EL (cell line): ENCODE measurements around the gene MSI2.

ENCODE experiments used
- DNase-seq: peaks from one replicate; pipeline ENCODE4 v3.0.0-alpha.2; 2016

Gene MSI2

DNA sequence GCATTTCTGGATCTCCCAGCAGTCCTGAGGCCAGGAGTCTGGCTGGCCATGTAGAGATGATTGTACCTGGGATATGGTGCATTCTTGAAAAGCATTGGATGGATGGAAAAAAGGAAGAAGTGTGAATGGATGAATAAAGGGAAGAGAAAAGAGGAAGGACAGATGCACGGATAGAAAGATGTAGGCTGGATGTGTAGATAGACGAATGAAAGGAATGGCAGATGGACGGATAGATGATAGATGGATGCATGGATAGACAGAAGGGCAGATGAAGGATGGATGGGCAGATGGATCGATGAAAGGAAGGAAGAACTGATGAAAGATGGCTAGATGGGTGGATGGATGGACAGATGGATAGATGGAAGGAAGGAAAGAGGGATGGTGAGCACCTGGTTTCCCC, 210.9 kb downstream of the MSI2 start:
- no peak for DNase-seq

DNA sequence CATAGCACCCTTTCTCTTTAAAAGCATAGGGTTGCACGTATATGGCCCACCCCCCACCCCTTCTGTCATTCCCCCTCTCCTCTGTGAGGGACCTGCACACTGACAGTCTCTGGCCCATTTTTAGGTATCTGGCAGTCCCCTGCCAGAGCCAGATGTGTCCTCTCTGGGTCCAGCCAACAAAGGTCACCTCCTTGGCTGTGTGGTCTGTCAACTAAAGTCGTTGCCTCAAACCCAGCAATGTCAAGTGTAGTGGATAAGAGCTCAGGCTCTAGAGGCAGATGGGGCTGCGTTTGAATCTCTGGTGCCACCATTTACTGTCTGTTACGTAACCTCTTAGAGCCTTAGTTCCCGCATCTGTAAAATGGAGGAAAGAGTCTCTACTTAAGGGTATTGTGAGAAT, 211.5 kb downstream of the MSI2 start:
- DNase-seq = no peak

DNA sequence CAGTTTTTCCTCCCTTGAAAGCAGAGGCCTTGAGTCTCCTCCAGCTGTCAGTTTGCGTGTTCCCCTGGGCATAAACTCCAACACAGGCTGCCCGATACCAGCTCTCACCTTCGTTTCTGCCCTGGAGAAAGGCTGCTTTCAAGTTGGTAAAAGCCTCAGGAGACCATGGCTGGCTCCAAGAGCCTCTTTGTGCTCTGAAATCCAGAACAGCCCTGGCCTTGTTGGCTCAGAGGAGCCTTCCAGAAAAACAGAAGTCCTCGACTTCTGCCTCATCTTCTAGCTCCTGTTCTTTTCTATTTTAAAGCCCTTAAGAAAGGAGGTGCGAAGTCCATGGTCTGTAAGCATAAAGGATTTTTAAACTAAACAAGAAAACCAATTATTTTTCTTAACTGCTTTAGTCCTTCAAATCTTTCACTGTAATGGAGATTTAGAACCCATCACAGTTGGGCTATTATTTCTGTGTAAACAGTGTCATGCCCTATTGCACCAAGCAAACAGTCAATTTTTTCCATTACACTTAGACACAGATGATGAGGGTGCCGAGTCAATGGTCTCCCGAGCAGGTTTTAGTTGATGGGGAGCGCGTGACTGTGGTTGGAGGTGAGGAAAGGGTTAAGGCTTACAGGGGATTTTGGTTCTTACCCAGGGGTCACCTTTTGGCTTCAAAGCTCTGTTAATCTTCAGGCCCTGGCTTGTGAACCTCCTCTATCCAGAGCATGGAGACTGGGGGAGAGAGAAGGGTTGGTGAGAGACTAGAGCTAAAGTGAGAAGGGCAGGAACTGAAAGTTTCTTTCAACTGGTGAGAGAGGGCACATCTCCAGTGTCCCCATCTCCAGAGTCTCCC, 212.8 kb downstream of the MSI2 start:
- no peak for DNase-seq

DNA sequence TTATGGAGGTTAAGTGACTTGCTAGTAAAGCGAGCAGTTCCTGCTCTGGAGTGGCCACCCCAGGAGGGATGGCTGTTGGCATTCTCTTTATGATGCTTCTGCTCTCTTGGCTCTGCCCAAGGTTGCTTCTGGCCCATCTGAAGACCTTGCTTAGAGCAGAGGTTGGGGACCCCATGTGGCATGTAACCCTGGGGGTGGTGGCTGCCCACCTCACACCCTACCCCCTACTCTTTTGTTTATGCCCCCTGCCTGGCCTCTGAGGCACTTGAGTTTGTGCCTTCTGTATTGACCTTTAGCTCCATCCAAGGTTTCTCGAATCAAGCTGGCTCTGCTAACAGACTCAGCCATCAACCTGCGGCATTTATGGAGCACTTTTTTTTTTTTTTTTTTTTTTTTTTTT, 214.6 kb downstream of the MSI2 start:
- no peak for DNase-seq

DNA sequence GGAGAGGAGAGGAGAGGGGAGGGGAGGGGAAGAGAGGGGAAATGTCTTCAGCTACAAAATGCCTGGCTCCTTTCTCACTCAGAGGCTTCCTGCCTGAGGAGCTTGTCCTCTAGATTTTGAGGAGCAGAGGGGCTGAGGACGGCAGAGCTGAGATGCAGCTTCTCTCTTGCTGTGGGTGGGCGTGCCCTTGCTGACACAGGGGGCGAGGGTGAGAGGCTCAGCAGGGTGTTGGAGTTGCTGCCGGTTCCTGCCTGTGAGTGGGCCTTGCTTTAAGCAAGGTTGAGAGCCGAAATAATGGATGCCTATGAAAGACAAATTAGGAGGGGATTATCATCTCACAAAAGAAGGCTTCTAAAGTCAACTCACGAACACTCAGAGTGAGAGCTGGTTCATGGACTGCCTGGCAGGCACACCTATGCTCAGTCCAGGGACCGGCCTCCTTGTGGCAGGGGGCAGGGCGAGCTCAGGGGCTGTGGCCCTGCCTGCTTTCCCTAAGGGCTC, 215.6 kb downstream of the MSI2 start:
- no peak for DNase-seq

DNA sequence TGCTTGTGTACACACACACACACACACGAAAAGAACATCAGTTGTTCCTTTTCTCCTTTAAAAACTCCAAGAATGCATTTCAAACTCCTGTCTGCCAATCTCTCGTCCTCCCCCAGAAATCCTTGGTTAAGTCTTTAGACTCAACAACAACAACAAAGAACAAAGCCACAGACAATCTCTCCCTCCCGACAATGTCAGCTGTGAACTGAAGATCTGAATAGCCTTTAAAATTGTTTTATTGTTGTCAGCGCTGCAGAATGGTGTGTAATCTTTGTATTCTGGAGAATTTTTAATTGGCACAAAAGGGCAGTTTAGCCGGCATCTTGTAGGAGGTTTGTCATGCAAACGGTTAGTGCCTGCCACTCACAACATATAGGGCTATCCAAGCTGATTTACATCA, 219.5 kb downstream of the MSI2 start:
- no peak for DNase-seq

DNA sequence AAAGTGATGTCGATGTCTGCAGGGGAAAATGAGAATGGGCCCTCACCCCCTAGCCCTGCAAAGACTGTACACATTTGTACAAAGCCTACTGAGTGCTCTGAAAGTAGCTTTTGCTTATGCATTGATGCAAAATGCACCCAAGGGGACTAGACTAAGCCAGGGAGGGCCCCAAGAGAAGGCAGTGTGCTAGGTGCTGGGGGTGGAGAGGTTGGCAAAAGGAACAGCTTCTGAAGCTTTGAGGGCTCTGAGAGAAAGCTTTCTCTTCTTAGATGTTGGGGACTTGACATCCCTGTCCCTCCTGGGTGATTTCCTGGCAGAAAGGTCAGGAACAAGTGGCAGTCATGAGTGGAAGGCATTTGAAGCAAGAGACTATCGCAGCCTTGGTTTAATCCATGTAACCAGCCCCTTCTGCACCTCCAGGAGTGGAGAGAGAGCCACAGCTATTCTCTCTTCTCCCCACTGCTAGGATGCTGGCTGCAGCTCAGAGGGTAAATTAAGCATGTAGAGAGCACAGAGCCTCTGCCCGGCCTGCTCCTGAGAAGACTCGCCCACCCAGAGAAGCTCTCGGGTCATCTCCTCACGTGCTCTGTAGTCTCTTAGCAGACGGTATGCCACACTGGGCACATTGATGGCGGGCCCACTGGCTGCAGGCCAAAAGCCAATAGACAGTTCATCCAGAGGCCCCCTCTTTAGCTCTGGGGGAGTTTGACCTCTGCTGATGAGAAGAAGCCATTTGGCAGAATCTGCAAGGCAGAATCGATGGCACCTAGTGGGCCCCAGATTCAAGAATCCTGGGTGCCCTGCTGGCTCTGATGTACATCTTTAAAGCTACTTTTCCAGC, 221.4 kb downstream of the MSI2 start:
- DNase-seq = no peak

DNA sequence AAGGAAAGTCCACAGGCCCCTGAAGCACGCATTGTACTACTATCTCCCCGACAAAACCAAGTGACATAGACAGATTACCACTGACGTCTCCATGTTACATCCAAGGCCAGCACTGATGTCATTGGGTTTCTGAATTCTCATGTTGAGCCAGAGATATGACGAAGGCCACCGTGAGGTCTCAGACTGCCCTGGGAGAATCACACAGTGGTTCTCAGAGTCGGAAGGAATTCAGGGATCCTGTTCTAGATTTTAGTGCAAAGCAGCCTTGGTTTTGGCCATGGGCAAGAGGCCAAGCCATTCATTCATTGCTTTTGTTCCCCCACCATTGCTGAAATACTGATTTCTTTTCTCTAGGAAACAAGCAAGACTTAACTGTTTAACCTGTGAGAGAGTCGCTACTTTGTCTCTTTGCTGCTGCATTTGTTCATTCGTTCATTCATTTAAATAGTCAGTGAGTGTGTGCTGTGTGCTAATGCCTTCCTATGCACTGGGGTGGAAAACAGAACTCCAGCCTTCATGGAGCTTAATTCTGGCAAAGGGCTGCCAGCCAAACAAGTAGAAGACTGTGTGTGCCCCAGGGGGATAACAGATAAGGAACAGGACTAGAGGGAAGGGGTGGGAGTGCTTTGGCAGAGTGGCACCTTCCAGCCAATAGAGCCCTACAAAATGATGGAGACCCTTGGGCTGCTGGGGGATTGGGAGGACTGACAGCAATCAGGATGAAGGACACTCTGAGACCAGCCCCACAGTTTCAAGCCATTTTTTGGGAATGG, 222.3 kb downstream of the MSI2 start:
- DNase-seq = no peak

DNA sequence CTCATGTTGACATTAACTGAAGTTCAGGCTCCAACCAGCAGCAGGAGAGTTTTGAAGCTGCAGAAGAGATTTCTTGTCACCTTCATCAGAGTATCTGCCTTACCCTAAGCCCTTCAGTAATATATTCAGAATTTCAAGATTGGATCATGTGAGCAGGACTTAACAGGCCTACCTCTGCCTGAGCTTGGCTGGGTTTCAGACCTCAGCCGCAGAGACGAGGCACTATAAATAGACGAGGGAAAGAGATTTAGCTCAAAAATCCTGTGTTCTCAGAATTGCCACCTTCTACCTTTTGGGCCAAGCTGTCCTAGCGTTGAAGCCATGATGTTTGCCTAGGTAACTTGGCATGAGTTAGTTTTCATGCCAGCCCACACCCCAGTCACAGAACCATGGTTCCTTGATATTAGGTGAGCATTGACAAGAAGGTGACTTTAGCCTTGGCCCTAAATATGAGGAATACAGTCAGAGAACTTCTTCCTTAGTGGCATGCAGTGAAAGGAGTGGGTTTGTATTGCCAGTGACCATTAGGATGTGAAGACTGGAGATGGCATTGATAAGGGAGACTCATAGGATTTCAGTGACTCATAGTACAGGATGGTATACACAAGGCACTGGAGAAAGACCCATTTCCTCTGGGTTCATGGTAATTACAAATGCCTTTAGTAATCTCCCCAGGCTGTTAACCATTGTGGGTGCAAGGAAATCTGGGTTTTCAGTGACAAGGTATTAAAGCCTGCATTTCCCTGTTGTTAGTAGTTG, 224.3 kb downstream of the MSI2 start:
- DNase-seq = peak; percentile 89

DNA sequence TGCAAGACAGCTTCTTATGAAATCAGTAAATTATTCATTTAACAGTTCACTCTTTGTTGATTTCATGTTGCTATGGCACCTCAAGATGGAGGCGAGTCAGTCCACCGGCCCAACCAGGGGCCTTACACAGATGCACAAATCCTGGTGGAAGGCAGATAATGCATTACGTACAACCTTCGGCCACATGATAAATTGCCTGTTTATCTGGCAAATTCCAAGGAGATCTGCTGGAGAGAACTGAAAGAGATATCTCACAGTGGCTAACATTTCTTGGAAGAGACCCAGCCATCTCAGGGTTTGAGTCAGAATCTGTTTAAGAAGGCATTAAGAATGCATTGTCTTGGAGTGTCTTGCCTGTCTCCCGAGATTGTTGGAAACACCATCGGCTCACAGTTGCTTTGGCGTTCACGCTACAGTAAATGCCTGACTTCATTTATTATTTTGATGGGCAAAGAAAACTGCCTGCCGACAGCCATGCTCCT, 225.6 kb downstream of the MSI2 start:
- DNase-seq = peak; percentile 98

DNA sequence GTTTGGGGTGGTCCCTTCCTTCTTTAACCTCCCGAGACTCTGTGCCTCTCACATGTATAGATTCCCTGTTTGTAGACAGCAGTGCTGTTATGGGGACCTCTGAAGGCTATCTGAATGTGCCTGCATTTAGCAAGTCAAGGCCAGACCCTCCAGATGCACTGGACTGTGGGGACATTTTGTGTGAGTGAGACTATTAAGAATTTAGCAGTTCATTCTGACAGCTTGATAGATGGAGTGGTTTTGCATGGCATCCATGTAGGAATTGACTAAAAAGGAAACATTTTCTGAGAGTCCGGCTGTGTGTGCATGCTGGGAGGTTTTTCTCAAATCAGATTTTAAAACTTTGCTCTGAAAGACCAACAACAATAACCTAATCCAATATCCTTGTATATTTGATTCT, 226.3 kb downstream of the MSI2 start:
- DNase-seq = peak; percentile 20

DNA sequence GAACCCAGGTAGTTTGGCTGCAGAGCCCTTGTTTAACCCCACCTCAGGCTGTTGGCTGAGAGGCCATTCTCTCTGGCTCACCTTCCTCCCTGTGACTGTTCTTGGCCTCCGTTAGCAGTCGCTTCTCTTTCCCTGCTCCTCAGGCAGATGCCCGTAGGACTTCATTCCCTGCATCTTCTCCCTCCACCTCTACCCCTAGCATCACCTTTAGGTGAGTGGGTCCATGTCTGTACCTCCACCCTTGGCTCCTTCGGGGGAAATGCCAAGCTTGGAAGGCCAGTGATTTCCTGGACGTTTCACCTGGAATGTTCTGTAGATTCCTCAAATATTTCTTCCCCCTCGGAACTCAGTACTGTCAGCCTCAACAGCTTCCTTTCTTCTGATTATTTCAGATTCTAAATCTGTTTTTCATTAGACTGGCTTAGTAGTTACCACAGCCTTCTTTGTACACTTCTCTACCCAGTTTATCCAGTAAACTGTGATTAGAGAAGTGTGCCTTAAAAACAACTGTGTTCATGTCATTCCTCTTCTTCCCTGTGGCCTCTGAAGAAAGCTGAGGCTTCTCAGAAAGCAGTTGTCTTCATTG, 227.9 kb downstream of the MSI2 start:
- DNase-seq = peak; percentile 49

DNA sequence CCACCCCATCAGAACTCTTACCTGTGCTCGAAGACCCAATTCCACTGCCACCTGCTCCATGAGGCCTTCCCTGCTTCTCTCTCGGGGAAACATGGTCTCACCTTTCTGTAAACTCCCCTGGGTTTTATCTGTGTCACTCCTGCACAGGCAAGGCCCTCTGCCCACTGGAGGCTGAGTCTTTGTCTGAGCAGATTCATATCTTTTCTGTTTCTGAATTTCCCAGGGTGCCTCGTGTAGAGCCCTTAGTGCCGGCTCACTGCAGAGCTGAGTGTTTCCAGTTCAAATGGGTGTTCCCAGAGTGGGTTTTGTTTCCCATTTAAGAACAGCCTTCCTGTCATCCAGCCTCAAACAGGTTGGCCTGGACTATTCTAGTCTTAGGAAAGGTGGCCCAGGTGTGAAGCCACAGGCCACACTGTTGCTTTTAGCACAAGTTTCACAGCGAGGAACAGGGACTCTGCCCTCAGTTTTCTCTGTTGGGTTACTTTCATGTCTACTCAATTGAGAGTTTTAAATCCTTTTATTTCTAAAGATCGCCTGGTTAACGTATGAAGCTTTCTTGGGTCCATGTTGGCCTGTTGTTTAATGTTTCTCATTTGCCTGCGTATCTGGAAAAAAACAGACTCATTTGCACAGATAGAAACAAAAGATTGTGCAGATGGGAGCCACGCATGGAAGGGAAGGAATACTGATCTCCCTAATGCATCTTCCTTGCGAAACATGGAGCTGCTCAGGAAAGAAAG, 228.7 kb downstream of the MSI2 start:
- DNase-seq = no peak

DNA sequence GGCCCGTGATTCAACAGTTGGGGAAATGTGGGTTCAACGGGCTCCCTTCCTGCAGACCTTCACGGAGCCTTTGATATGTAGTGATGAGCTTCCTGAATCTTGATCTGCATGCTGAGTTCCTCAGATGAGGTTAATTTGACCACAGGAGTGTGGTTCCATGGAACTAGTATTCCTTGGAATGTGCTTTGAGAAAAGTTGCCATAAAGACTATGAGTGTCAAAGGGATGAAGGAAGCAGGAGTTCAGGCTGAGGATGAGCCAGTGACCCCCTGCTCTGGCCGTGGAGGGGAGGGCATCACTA, 229.2 kb downstream of the MSI2 start:
- DNase-seq = no peak

DNA sequence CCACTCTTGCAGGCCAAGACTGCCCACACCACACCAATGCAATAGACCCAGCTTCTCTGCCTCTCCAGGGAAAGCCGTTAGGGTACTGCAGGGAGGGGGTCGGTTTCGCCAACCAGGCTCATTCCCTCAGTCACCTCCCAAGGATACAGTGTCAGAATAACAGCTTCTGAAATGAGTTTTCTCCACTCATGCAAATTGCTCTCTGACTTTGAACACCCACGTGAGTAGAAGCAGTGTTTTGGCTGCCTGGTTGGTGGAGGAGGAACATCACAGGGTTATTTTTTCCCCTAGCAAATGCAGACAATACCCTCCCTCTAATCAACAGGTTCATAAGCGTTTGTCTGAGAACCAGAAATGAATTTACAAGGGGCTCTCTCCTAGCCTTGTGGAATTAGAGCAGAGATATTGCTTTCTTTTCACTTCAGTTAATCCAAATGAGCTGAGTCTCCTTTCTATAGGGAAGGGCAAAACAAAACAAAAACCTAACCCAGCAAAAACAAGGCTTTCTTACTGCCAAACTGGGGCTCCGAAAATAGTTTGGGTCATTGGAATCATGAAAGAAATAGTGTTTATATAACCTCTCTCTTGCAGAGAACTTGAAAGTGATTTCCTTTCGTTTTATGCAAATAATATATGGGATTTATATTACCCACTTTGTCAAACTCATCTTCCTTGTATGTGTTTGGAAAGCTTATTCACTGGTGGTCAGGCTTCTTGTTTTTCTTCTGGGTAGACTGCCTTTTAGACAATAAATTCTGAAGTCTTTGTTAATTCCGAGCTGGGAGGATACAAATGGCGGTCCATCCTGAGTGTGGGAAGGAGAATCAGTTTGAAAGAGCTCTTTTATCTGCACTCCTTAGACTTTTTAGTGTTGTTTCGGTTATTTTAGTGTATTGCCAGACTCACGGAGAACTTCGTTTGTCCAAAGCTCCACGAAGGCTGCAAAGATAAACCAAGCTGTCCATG, 229.9 kb downstream of the MSI2 start:
- DNase-seq = no peak

DNA sequence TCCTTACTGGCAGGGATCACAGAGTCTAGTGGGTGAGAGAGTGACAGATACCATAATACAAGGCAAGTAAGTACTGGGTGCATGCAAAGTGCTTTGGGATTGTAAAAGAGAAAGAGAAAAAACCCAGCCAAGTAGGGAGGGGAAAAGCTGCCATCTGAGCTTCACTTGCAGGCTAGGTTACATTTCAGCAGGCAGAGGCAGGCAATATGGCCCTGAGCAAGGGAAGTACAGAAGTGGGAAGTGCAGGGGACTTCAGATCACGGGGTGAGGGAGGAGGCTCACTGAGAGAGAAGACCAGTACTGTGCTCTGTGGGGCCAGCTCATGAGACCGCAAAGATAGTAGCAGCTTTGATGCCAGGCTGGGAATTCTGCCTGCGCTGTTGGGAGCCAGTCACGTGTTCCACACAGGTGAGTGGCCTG, 230.6 kb downstream of the MSI2 start:
- no peak for DNase-seq

DNA sequence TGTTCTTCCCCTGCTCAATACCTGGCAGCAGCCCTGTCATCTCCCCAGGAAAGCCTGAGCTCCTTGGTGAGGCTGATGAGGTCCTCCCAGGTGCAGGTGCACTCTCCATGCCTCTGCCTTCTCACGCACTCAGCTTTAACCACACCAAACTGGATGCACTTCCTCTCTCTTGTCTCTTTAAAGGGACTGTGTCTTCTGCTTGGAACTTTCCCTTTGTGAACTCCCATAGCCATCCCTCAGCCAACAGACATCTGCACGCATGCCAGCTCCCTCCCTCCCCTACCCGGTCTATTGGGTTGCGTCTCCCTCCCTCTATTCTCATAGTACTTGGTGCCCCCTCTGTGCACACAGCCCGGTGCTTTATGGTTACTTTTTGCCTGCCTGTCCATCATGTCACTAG, 231.2 kb downstream of the MSI2 start:
- DNase-seq = no peak

DNA sequence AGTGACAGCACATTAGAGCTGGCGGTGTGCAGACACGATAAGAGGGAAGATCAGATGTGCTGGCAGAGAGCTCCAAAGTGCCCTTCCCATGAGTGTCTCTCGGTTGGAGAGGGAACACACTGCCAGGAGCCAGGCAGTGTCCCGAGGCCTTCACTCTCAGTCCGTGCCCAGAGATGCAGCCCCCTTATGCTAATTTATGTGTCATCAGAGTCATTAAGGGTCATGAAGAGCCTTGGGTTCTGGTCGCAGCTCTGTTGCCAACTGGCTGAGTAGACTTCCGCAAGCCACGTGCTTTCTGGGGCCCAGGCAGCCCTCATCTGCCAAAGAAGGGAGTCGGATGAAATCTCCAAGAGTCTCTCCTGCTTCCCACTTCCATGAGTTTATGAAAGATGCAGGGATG, 232.5 kb downstream of the MSI2 start:
- no peak for DNase-seq

DNA sequence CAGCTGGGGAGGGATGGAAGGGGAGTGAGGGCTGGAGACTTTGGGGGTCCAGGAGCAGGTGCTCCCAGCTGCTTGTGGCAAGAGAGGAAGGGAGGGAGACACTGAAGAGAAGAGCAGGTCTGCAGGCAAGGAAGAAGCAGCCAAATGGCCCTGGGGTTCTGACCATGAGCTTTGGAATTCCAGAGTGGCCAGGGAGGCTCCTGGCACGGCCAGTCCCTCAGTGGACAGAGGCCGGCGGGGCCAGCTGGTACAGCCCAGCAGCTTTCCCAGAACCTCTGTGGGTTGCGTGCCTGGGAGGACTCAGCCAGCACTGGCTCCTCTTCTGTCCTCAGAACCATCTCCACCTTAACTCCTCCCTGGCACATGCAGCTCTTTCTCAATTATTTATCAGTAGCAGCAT, 233.0 kb downstream of the MSI2 start:
- DNase-seq = peak; percentile 32
